HCT116 (cell line): Measurements from ENCODE around the gene FRS2. TPM values are rescaled to one million over a fixed set of nuclear protein-coding genes. Genes with fewer than 3 reads are reported as not detected.

Experiments
- ATAC-seq: fragments of 200-7000 bp; cut with Tn5 transposase; 2 replicates; pipeline ENCODE4 v1.9.1; 2020; ENCODE audit warnings: mild to moderate bottlenecking, moderate library complexity
- BruUV-seq: library from RNA; stranded (reverse); fragments of 400-500 nt; replicated peaks from 2 replicates; lab custom pipeline; 2021; lab: Mats Ljungman, UMichigan
- CTCF ChIA-PET: fragments of 300-600 bp; sonication (Branson Sonifier 250); formaldehyde crosslinking; loops from one replicate; lab custom pipeline; 2021; ENCODE audit warnings: antibody characterized with exemption; lab: Charles Lee
- POLR2A ChIA-PET: fragments of 300-600, 350-600 bp; sonication (Branson Sonifier 250); formaldehyde crosslinking; loops from one replicate; lab custom pipeline; 2021; ENCODE audit warnings: antibody characterized with exemption; lab: Charles Lee
- RAD21 ChIA-PET, 2 experiments: fragments of 300-600 bp; sonication (Branson Sonifier 250); formaldehyde crosslinking; loops; one replicate each; lab custom pipeline; 2023; ENCODE audit warnings: low total read pairs in 2 of 2; ENCODE audit not compliant: uncharacterized antibody in 2 of 2, unreplicated experiment in 2 of 2, low non-redundant PET in 1 of 2; lab: Charles Lee
- DNase-seq: peaks from one replicate; pipeline ENCODE4 v3.0.0-alpha.2; 2010; ENCODE audit warnings: low read depth, low spot score
- H2AFZ ChIP-seq: fragments of 200-600 bp; shearing (Covaris generic), sonication (generic); 2 replicates; pipeline ENCODE4 v1.6.1; 2017; ENCODE audit warnings: low read depth, mixed run types, mixed read lengths, antibody characterized with exemption, low read length; ENCODE audit not compliant: poor library complexity, severe bottlenecking
- H3K27ac ChIP-seq: 2 replicates; pipeline ENCODE4 v1.5.1; 2012; ENCODE audit warnings: low read depth, low read length
- H3K27me3 ChIP-seq: fragments of 200-600 bp; sonication (generic); 2 replicates; pipeline ENCODE4 v1.6.1; 2016; ENCODE audit warnings: mixed run types, low read length, mixed read lengths; ENCODE audit not compliant: insufficient read depth
- H3K36me3 ChIP-seq, 2 experiments: fragments of 200-500 bp in 1 of 2; fragments of 200-600 bp in 1 of 2; sonication (Bioruptor generic) in 1 of 2; sonication (generic) in 1 of 2; 2 replicates each; pipeline versions ENCODE4 v1.5.1 to v1.6.1; 2014 to 2016; ENCODE audit warnings: low read length in 2 of 2, inconsistent platforms in 1 of 2, mixed read lengths in 1 of 2, mixed run types in 1 of 2; ENCODE audit not compliant: insufficient read depth in 2 of 2, control insufficient read depth in 1 of 2
- H3K4me1 ChIP-seq, 2 experiments: fragments of 200-600 bp in 1 of 2; sonication (generic) in 1 of 2; 2 replicates each; pipeline versions ENCODE4 v1.5.1 to v1.6.1; 2012 to 2017; ENCODE audit warnings: low read length in 2 of 2, inconsistent platforms in 1 of 2, mild to moderate bottlenecking in 1 of 2, mixed read lengths in 1 of 2, mixed run types in 1 of 2, moderate library complexity in 1 of 2; ENCODE audit not compliant: insufficient read depth in 2 of 2, control insufficient read depth in 1 of 2
- H3K4me2 ChIP-seq: fragments of 200-600 bp; sonication (generic); 2 replicates; pipeline ENCODE4 v1.6.1; 2017; ENCODE audit warnings: mixed run types, low read length, mixed read lengths
- H3K4me3 ChIP-seq, 2 experiments: fragments of 200-600 bp in 1 of 2; sonication (generic) in 1 of 2; replicated peaks in 1 of 2; 2 replicates each; pipeline ENCODE4 v1.5.1; 2011 to 2016; ENCODE audit warnings: low read length in 2 of 2, control low read depth in 1 of 2, low read depth in 1 of 2, mild to moderate bottlenecking in 1 of 2, mixed read lengths in 1 of 2, mixed run types in 1 of 2
- H3K79me2 ChIP-seq: fragments of 200-600 bp; sonication (generic); 2 replicates; pipeline ENCODE4 v1.6.1; 2017; ENCODE audit warnings: mild to moderate bottlenecking, mixed run types, low read length, moderate library complexity, mixed read lengths; ENCODE audit not compliant: insufficient read depth
- H3K9ac ChIP-seq: fragments of 200-600 bp; sonication (generic); 2 replicates; pipeline ENCODE4 v1.6.1; 2016; ENCODE audit warnings: low read length, mixed read lengths
- H3K9me2 ChIP-seq: fragments of 200-600 bp; sonication (generic), shearing (Covaris generic); 2 replicates; pipeline ENCODE4 v1.6.1; 2017; ENCODE audit warnings: mixed run types, mild to moderate bottlenecking, moderate library complexity; ENCODE audit not compliant: insufficient read depth
- H3K9me3 ChIP-seq, 2 experiments: fragments of 200-500 bp in 1 of 2; fragments of 200-600 bp in 1 of 2; sonication (Bioruptor generic) in 1 of 2; sonication (generic) in 1 of 2; 2 replicates each; pipeline ENCODE4 v1.6.1; 2014 to 2017; ENCODE audit warnings: low read length in 2 of 2, mixed read lengths in 2 of 2, inconsistent platforms in 1 of 2, low read depth in 1 of 2, mild to moderate bottlenecking in 1 of 2, mixed run types in 1 of 2, moderate library complexity in 1 of 2; ENCODE audit not compliant: control insufficient read depth in 1 of 2, insufficient read depth in 1 of 2
- H4K20me1 ChIP-seq: fragments of 200-600 bp; sonication (generic), shearing (Covaris generic); 2 replicates; pipeline ENCODE4 v1.6.1; 2017; ENCODE audit warnings: mixed run types, mild to moderate bottlenecking, moderate library complexity; ENCODE audit not compliant: insufficient read depth
- CBX3 ChIP-seq: IDR thresholded peaks from 2 replicates; pipeline ENCODE4 v1.6.1; 2012; ENCODE audit warnings: low read depth
- EZH2phosphoT487 ChIP-seq: fragments of 200-600 bp; IDR thresholded peaks from 2 replicates; pipeline ENCODE4 v1.6.1; 2018; ENCODE audit warnings: antibody characterized with exemption, borderline replicate concordance
- POLR2A ChIP-seq: IDR thresholded peaks from 2 replicates; pipeline ENCODE4 v1.7.0; 2011; ENCODE audit warnings: borderline replicate concordance; ENCODE audit not compliant: insufficient read depth, insufficient read length; ENCODE audit errors: extremely low read depth
- RAD21 ChIP-seq: IDR thresholded peaks from 2 replicates; pipeline ENCODE4 v1.6.1; 2012; ENCODE audit warnings: low read depth, mild to moderate bottlenecking
- REST ChIP-seq: IDR thresholded peaks from 2 replicates; pipeline ENCODE4 v1.6.1; 2012; ENCODE audit warnings: low read depth
- SIN3A ChIP-seq: IDR thresholded peaks from 2 replicates; pipeline ENCODE4 v1.6.1; 2012; ENCODE audit warnings: low read depth
- SRF ChIP-seq: IDR thresholded peaks from 2 replicates; pipeline ENCODE4 v1.6.1; 2012; ENCODE audit warnings: low read depth
- ZBTB33 ChIP-seq: IDR thresholded peaks from 2 replicates; pipeline ENCODE4 v1.6.1; 2011; ENCODE audit warnings: mild to moderate bottlenecking, low read length, moderate library complexity; ENCODE audit not compliant: insufficient replicate concordance; ENCODE audit errors: extremely low read depth
- intact Hi-C: fragments of 100-400 bp; cut with micrococcal nuclease; formaldehyde crosslinking; loops from 2 replicates; pipeline ENCODE4 v1.10.0; 2022
- total RNA-seq: library from RNA; stranded (reverse); gene quantifications from one replicate; pipeline ENCODE4 v1.2.1, GENCODE V29; 2021; ENCODE audit not compliant: unreplicated experiment
- TF ChIP-seq, protein P1 (sequence below): IDR thresholded peaks from 2 replicates; pipeline ENCODE4 v1.6.1; 2012

The FRS2 gene
- total RNA-seq, 1 experiment from 2014 or later: 14.7 TPM

DNA sequence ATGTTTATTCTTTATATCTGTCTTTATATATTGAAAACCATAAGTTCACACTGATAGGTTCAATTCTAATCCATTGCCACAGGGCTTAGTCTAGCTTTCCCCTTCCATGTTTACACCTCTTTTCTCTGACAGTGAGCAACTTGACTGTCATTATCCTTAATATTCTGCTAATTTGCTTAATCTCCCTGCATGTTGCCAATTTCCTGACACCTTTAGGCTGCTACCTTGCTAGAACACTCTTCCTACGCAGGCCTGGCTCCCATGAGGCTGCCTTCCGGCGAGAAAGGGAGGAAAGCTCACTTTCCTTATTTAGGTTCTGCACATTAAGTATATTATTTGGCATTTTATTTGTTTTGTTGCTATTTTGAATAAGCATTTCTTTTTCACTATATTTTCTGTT lies 12.8 kb upstream of the FRS2 start:
- no peak for ATAC-seq
- no TSS peak for BruUV-seq

More for the DNA sequence above, 12.8 kb upstream of the FRS2 start:
- Histone ChIP-seq H3K9ac (no peak overlapping the region), H3K79me2 (no peaks in the 10 kb centered on the region), H4K20me1 (no peaks in the 10 kb centered on the region), H3K4me1 (no peaks in the 10 kb centered on the region), H2AFZ (no peak overlapping the region), H3K27ac (no peak overlapping the region), H3K36me3 (no peaks in the 10 kb centered on the region), H3K4me3 (no peak overlapping the region), H3K9me3 (no peaks in the 10 kb centered on the region), H3K9me2 (no peaks in the 10 kb centered on the region), H3K4me2 (no peak overlapping the region), H3K27me3 (no peaks in the 10 kb centered on the region)
- intact Hi-C loops: no loop called here
- ChIA-PET CTCF (no interaction called here), RAD21 (no interaction called here), POLR2A (no interaction called here)
- DNase-seq: no peak
- TF ChIP-seq RAD21 (no peak), REST (no peak), CBX3 (no peak), SRF (no peak), ZBTB33 (no peak), EZH2phosphoT487 (no peak), POLR2A (no peak), SIN3A (no peak)
- TF ChIP-seq, protein P1, sequence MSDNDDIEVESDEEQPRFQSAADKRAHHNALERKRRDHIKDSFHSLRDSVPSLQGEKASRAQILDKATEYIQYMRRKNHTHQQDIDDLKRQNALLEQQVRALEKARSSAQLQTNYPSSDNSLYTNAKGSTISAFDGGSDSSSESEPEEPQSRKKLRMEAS: no peak
